HTERT RPE-1 (cell line): ENCODE measurements around the gene TTLL10.

Source experiments
- in situ Hi-C: fragments of 300-500 bp; cut with MboI; formaldehyde crosslinking; loops from 4 replicates; pipeline ENCODE4 v1.14.3; 2020; ENCODE audit warnings: low sequenced_read_pairs

Gene TTLL10

GRCh38 chr1:1217621-1218523, 44.2 kb downstream of the TTLL10 start:
- in situ Hi-C loops = no loop called here

GRCh38 chr1:1218524-1219200, 45.0 kb downstream of the TTLL10 start:
- in situ Hi-C loops = no loop called here

GRCh38 chr1:1219341-1219740, 45.7 kb downstream of the TTLL10 start:
- in situ Hi-C loops = no loop called here

GRCh38 chr1:1220197-1220596, 46.5 kb downstream of the TTLL10 start:
- in situ Hi-C loops = no loop called here

- in situ Hi-C loops = no loop called here
Observed at GRCh38 chr1:1221887-1222574, 48.4 kb downstream of the TTLL10 start.

- in situ Hi-C loops = no loop called here
Observed at GRCh38 chr1:1222575-1223225, 49.0 kb downstream of the TTLL10 start.

GRCh38 chr1:1223321-1223720, 49.6 kb downstream of the TTLL10 start:
- in situ Hi-C loops = no loop called here

- in situ Hi-C loops = no loop called here
Observed at GRCh38 chr1:1223891-1224290, 50.2 kb downstream of the TTLL10 start.

GRCh38 chr1:1225238-1225845, 51.7 kb downstream of the TTLL10 start:
- in situ Hi-C loops = no loop called here

- in situ Hi-C loops = no loop called here
Observed at GRCh38 chr1:1225913-1226312, 52.2 kb downstream of the TTLL10 start.

GRCh38 chr1:1226566-1227362, 53.1 kb downstream of the TTLL10 start:
- in situ Hi-C loops = no loop called here

- in situ Hi-C loops = no loop called here
Observed at GRCh38 chr1:1227386-1227785, 53.7 kb downstream of the TTLL10 start.

GRCh38 chr1:1228187-1228586, 54.5 kb downstream of the TTLL10 start:
- in situ Hi-C loops = no loop called here

GRCh38 chr1:1228596-1229321, 55.1 kb downstream of the TTLL10 start:
- in situ Hi-C loops = no loop called here

- in situ Hi-C loops = no loop called here
Observed at GRCh38 chr1:1229770-1230169, 56.1 kb downstream of the TTLL10 start.

- in situ Hi-C loops = no loop called here
Observed at GRCh38 chr1:1230656-1231399, 57.1 kb downstream of the TTLL10 start.

- in situ Hi-C loops = no loop called here
Observed at GRCh38 chr1:1231400-1232207, 57.9 kb downstream of the TTLL10 start, which contains the start of gene SDF4. Gene SDF4 (minus strand): TSS chr1:1232001. CDS start chr1:1228772, 3,229 bp downstream.
